ENCODE results near the gene NFATC1. TPM values are rescaled to one million over a fixed set of nuclear protein-coding genes. Genes with fewer than 3 reads are reported as not detected.

The NFATC1 gene
- polyA plus RNA-seq, 2 of the 4 experiments (the other 2 are of a cell fraction), result 0.52 to 1.7 TPM

DNA sequence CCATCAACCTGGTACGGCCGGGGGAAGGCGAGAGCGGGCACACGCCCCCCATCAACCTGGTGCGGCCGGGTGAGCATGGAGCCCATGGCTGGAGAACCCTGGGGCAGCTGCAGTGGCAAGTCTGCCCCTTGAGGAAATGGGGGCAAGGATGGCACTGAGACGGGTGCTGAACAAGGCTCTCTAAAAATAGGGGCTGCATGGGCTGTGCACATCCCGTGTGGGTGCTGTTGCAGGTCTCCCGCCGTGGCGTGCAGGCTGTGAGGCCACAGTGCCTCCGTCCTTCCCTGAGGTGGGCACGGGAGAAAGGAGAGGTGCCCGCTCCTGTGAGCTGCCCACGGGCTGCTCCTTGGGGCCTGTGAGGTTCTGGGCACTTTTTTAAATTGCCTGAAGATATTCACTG lies 99.2 kb downstream of the NFATC1 start:
- ChIA-PET CTCF (no interaction called here), POLR2A (no interaction called here)
- Histone ChIP-seq H3K4me2 (no peak overlapping the region), H3K4me1 (no peaks in the 10 kb centered on the region), H3K4me3 (no peak overlapping the region), H3K9me3 (no peaks in the 10 kb centered on the region), H3K27ac (no peak overlapping the region)
- no peak for DNase-seq (ENCODE audit: low read depth in 1 of 2, low spot score in 1 of 2)
- TF ChIP-seq NPAS2 (CRISPR knock-in tag; IDR thresholded peaks at IDR 0.05; ENCODE audit: borderline replicate concordance), result no peak
- no peak for TF ChIP-seq ZSCAN20 (CRISPR knock-in tag; IDR thresholded peaks at IDR 0.05)
- no peak for TF ChIP-seq SREBF2 (IDR thresholded peaks at IDR 0.05)
- no peak for TF ChIP-seq MAZ (IDR thresholded peaks at IDR 0.05; ENCODE audit: borderline replicate concordance, low read depth, low read length)
- no peak for TF ChIP-seq TP53 (CRISPR knock-in tag; IDR thresholded peaks at IDR 0.05)
- no peak for TF ChIP-seq ZNF302 (CRISPR knock-in tag; IDR thresholded peaks at IDR 0.05)
- ATAC-seq, result no peak
- 78% methylated on average over 16 of the region's 16 CpGs for WGBS (ENCODE audit: missing lambda C conversion rate)
- FAIRE-seq, result no peak

DNA sequence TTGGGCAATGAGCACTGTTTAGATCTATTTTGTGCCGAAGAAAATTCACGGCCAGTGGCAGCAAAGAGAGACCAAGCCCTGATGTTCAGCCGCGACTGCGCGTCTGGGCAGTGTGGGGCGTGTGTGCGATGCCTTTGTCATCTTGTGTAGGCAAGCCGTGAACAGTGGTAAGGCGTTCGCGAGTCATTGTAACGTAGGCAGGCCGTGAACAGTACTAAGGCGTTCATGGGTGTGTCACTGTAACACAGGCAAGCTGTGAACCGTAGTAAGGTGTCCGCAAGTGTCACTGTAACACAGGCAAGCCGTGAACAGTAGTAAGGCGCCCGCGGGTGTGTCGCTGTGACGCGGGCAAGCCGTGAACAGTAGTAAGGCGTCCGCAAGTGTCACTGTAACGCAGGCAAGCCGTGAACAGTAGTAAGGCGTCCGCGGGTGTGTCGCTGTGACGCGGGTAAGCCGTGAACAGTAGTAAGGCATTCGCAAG lies 99.9 kb downstream of the NFATC1 start:
- H3K9me3 ChIP-seq, result no peaks in the 10 kb centered on the region
- H3K4me3 ChIP-seq, result no peak overlapping the region
- TF ChIP-seq ZSCAN20 (CRISPR knock-in tag; IDR thresholded peaks at IDR 0.05), result no peak
- no peak for TF ChIP-seq KDM5A (IDR thresholded peaks at IDR 0.05)
- no peak for TF ChIP-seq TP53 (CRISPR knock-in tag; IDR thresholded peaks at IDR 0.05)
- TF ChIP-seq, protein P1, sequence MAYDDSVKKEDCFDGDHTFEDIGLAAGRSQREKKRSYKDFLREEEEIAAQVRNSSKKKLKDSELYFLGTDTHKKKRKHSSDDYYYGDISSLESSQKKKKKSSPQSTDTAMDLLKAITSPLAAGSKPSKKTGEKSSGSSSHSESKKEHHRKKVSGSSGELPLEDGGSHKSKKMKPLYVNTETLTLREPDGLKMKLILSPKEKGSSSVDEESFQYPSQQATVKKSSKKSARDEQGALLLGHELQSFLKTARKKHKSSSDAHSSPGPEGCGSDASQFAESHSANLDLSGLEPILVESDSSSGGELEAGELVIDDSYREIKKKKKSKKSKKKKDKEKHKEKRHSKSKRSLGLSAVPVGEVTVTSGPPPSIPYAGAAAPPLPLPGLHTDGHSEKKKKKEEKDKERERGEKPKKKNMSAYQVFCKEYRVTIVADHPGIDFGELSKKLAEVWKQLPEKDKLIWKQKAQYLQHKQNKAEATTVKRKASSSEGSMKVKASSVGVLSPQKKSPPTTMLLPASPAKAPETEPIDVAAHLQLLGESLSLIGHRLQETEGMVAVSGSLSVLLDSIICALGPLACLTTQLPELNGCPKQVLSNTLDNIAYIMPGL (CRISPR knock-in tag; IDR thresholded peaks at IDR 0.05; ENCODE audit: borderline replicate concordance), result no peak
- TF ChIP-seq, protein P2, sequence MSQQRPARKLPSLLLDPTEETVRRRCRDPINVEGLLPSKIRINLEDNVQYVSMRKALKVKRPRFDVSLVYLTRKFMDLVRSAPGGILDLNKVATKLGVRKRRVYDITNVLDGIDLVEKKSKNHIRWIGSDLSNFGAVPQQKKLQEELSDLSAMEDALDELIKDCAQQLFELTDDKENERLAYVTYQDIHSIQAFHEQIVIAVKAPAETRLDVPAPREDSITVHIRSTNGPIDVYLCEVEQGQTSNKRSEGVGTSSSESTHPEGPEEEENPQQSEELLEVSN (IDR thresholded peaks at IDR 0.05; ENCODE audit: borderline replicate concordance, low read depth), result no peak
- no peak for TF ChIP-seq EP300 (IDR thresholded peaks at IDR 0.05)
- no peak for TF ChIP-seq POLR2A (IDR thresholded peaks at IDR 0.05; ENCODE audit: low read length)
- no peaks in the 10 kb centered on the region for H3K4me1 ChIP-seq
- DNase-seq (ENCODE audit: low read depth in 1 of 2, low spot score in 1 of 2) (no peak), FAIRE-seq (no peak), ATAC-seq (no peak)
- WGBS (ENCODE audit: missing lambda C conversion rate), result 87% methylated on average over 37 of the region's 37 CpGs
- no peak overlapping the region for H3K4me2 ChIP-seq
- ChIA-PET POLR2A (no interaction called here), CTCF (no interaction called here)
- no peak overlapping the region for H3K27ac ChIP-seq

DNA sequence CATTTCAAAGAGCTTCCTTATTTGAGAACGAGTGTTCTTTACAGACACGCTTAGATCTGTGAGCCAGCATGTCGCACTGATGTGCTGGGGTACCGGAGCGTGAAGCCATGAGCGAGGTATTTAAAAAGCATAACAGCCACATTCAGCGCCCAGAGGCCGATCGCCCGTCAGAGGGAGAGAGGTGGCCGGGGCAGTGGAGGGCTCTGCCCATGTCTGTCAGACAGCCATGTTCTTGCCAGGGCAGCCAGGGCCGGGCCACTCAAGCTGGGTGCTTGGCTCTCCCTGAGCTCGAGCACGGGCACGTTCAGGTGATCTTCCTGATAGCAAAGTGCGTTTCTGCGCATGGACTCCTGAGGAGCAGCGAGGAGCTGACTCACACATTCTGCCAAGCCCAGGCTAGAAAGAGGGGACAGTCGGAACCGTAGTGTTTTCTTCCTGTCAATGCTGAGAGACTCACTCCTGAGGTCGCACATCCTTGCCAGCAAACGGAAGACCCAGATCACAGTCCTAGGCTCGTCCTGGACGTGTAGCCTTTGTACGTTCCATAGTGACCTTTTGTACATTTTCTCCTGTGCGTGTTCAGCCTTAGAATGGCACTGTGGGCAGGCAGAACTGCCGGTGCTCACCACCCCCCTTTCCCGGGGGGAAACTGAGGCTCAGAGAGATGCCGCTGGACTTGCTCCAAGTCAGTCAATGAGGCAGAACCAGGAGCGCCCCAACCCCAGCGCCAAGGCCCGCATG lies 100.7 kb downstream of the NFATC1 start:
- TF ChIP-seq POLR2AphosphoS2 (conservative IDR thresholded peaks at IDR 0.05; ENCODE audit: low read length) (no peak), KDM5A (IDR thresholded peaks at IDR 0.05) (no peak), RFX5 (IDR thresholded peaks at IDR 0.05) (no peak), FOXS1 (CRISPR knock-in tag; IDR thresholded peaks at IDR 0.05) (no peak), HOXB5 (CRISPR knock-in tag; IDR thresholded peaks at IDR 0.05) (no peak), CHD4 (IDR thresholded peaks at IDR 0.05; ENCODE audit: borderline replicate concordance) (no peak), ZFP36 (IDR thresholded peaks at IDR 0.05; ENCODE audit: borderline replicate concordance, partially characterized antibody) (no peak), RAD21 (conservative IDR thresholded peaks at IDR 0.05 in 1 of 2, IDR thresholded peaks at IDR 0.05 in 1 of 2) (no peak), CBX2 (IDR thresholded peaks at IDR 0.05; ENCODE audit: borderline replicate concordance, low read depth) (no peak), ZC3H11A (IDR thresholded peaks at IDR 0.05) (no peak)
- TF ChIP-seq, protein P3, sequence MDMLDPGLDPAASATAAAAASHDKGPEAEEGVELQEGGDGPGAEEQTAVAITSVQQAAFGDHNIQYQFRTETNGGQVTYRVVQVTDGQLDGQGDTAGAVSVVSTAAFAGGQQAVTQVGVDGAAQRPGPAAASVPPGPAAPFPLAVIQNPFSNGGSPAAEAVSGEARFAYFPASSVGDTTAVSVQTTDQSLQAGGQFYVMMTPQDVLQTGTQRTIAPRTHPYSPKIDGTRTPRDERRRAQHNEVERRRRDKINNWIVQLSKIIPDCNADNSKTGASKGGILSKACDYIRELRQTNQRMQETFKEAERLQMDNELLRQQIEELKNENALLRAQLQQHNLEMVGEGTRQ (IDR thresholded peaks at IDR 0.05), result no peak
- TF ChIP-seq, protein P2 (IDR thresholded peaks at IDR 0.05; ENCODE audit: borderline replicate concordance, low read depth), result no peak
- ChIA-PET POLR2A (no interaction called here), CTCF (no interaction called here)
- WGBS (ENCODE audit: missing lambda C conversion rate), result 81% methylated on average over 25 of the region's 32 CpGs
- ATAC-seq, result no peak
- H3K4me1 ChIP-seq, result no peaks in the 10 kb centered on the region
- H3K4me3 ChIP-seq, result no peak overlapping the region
- no peak for FAIRE-seq
- H3K9me3 ChIP-seq, result no peaks in the 10 kb centered on the region
- DNase-seq (ENCODE audit: low read depth in 1 of 2, low spot score in 1 of 2), result no peak
- H3K27ac ChIP-seq, result no peak overlapping the region
- no peak overlapping the region for H3K4me2 ChIP-seq
